Right cardiac atrium (tissue), 5 donors: Measurements from ENCODE around the gene S100A9. TPM values are rescaled to one million over a fixed set of nuclear protein-coding genes. Genes with fewer than 3 reads are reported as not detected.

ENCODE experiments used
- ATAC-seq, 2 donors: fragments of 200-7000 bp; cut with Tn5 transposase; one replicate each; pipeline versions ENCODE4 v1.8.0 to v1.9.1; 2020; ENCODE audit warnings: moderate library complexity in 2 of 2, mild to moderate bottlenecking in 1 of 2
- DNase-seq, 3 donors: peaks; one replicate each; pipeline ENCODE4 v3.0.0-alpha.2; 2020
- H3K27ac ChIP-seq: one replicate; pipeline ENCODE4 v1.5.1; 2013; ENCODE audit warnings: mild to moderate bottlenecking, low read length, control low read depth, moderate library complexity
- H3K27me3 ChIP-seq: one replicate; pipeline ENCODE4 v1.6.1; 2013; ENCODE audit not compliant: control insufficient read depth, insufficient read depth
- H3K4me1 ChIP-seq: one replicate; pipeline ENCODE4 v1.6.1; 2013; ENCODE audit warnings: low read length; ENCODE audit not compliant: control insufficient read depth, insufficient read depth
- H3K4me3 ChIP-seq: one replicate; pipeline ENCODE4 v1.5.1; 2013; ENCODE audit warnings: low read length, control low read depth
- H3K9me3 ChIP-seq: one replicate; pipeline ENCODE4 v1.6.1; 2013; ENCODE audit warnings: low read length; ENCODE audit not compliant: control insufficient read depth
- WGBS: extraction: QIAGEN DNeasy Blood & Tissue Kit; methylation state at CpG from one replicate; pipeline ENCODE4 v1.1.7; 2013; 5-methylcytosine and 5-hydroxymethylcytosine counted together
- intact Hi-C, 4 donors: fragments of 100-400 bp; cut with DNase I; formaldehyde crosslinking; loops; one replicate each; pipeline versions ENCODE4 v1.11.0 to v1.14.0; 2022 to 2023
- polyA plus RNA-seq: library from polyadenylated mRNA; stranded (reverse); fragments of 200-250 nt; gene quantifications from one replicate; pipeline ENCODE4 v1.2.3, GENCODE V29; 2013
- total RNA-seq, 4 donors: library from RNA; stranded (reverse); fragmentation: NEBNext Ultra II Directional; extraction: Animal tissue kit (Norgen Biotek cat#: 25700); gene quantifications; one replicate each; pipeline ENCODE4 v1.2.1, GENCODE V29; 2021
- donor health status: healthy with polysubstance abuse.
- donor health status: DM: no; HTN: yes; CAD: no.
- donor health status: DM: no; HTN: no; CAD: no.
- donor health status: DM: no; HTN: yes; CAD: no; lungs with severe emphysema.
- donor health status: DM: yes; HTN: yes; CAD: no.

S100A9 gene
- total and polyA plus RNA-seq, 5 donors: 48.6 to 167 (median 131) TPM

GRCh38 chr1:153333902-153334301, 23.8 kb upstream of the S100A9 start:
- no peaks in the 10 kb centered on the region for H3K9me3 ChIP-seq
- no peak overlapping the region for H3K4me3 ChIP-seq
- no peaks in the 10 kb centered on the region for H3K27me3 ChIP-seq
- no peak for ATAC-seq
- 87% methylated on average over 1 of the region's 1 CpG for WGBS
- H3K4me1 ChIP-seq: no peaks in the 10 kb centered on the region
- intact Hi-C loops: no loop called here
- no peak overlapping the region for H3K27ac ChIP-seq
- DNase-seq: no peak

GRCh38 chr1:153336650-153337049, 21.0 kb upstream of the S100A9 start:
- ATAC-seq (no peak), DNase-seq (no peak)
- no peaks in the 10 kb centered on the region for H3K27me3 ChIP-seq
- no peak overlapping the region for H3K27ac ChIP-seq
- no peak overlapping the region for H3K4me3 ChIP-seq
- H3K4me1 ChIP-seq: no peaks in the 10 kb centered on the region
- intact Hi-C loops: no loop called here
- H3K9me3 ChIP-seq: no peaks in the 10 kb centered on the region

GRCh38 chr1:153337980-153338853, 19.4 kb upstream of the S100A9 start:
- H3K27me3 ChIP-seq: no peaks in the 10 kb centered on the region

GRCh38 chr1:153339802-153340201, 17.9 kb upstream of the S100A9 start:
- Histone ChIP-seq H3K4me3 (no peak overlapping the region), H3K4me1 (peaks cover 2% of the 10 kb centered on the region), H3K9me3 (no peaks in the 10 kb centered on the region), H3K27me3 (no peaks in the 10 kb centered on the region), H3K27ac (no peak overlapping the region)
- ATAC-seq: no peak
- intact Hi-C loops: no loop called here
- 62% methylated on average over 6 of the region's 6 CpGs for WGBS
- DNase-seq: no peak

More at GRCh38 chr1:153337980-153338853, 19.4 kb upstream of the S100A9 start:
- H3K27ac ChIP-seq: no peak overlapping the region
- intact Hi-C loops: no loop called here
- no peak for DNase-seq
- no peak overlapping the region for H3K4me3 ChIP-seq
- no peaks in the 10 kb centered on the region for H3K9me3 ChIP-seq
- no peaks in the 10 kb centered on the region for H3K4me1 ChIP-seq
- WGBS: 49% methylated on average over 8 of the region's 8 CpGs
- ATAC-seq: no peak

GRCh38 chr1:153340356-153340755, 17.3 kb upstream of the S100A9 start:
- no peaks in the 10 kb centered on the region for H3K9me3 ChIP-seq
- intact Hi-C loops: no loop called here
- ATAC-seq: no peak
- 92% methylated on average over 10 of the region's 10 CpGs for WGBS
- no peak overlapping the region for H3K27ac ChIP-seq
- H3K4me3 ChIP-seq: no peak overlapping the region
- DNase-seq: no peak
- H3K27me3 ChIP-seq: no peaks in the 10 kb centered on the region
- peaks cover 2% of the 10 kb centered on the region for H3K4me1 ChIP-seq

- DNase-seq: no peak
- WGBS: 92% methylated on average over 4 of the region's 4 CpGs
Observed at GRCh38 chr1:153341431-153341934, 16.2 kb upstream of the S100A9 start.

GRCh38 chr1:153342178-153342577, 15.5 kb upstream of the S100A9 start:
- intact Hi-C loops: no loop called here
- H3K27me3 ChIP-seq: no peaks in the 10 kb centered on the region
- peaks cover 2% of the 10 kb centered on the region for H3K4me1 ChIP-seq
- WGBS: 69% methylated on average over 3 of the region's 3 CpGs
- ATAC-seq: no peak
- no peak overlapping the region for H3K4me3 ChIP-seq
- no peaks in the 10 kb centered on the region for H3K9me3 ChIP-seq
- H3K27ac ChIP-seq: no peak overlapping the region
- DNase-seq: no peak

More at GRCh38 chr1:153341431-153341934, 16.2 kb upstream of the S100A9 start:
- Histone ChIP-seq H3K9me3 (no peaks in the 10 kb centered on the region), H3K27ac (no peak overlapping the region), H3K4me3 (no peak overlapping the region), H3K27me3 (no peaks in the 10 kb centered on the region), H3K4me1 (peaks cover 2% of the 10 kb centered on the region)
- intact Hi-C loops: no loop called here
- ATAC-seq: no peak

- Histone ChIP-seq H3K27ac (no peak overlapping the region), H3K4me1 (peaks cover 2% of the 10 kb centered on the region), H3K4me3 (no peak overlapping the region), H3K27me3 (no peaks in the 10 kb centered on the region), H3K9me3 (no peaks in the 10 kb centered on the region)
- no peak for ATAC-seq
- 18% methylated on average over 5 of the region's 5 CpGs for WGBS
- intact Hi-C loops: no loop called here
- no peak for DNase-seq
Observed at GRCh38 chr1:153343040-153343681, 14.5 kb upstream of the S100A9 start.

GRCh38 chr1:153343811-153344717, 13.6 kb upstream of the S100A9 start:
- no peak overlapping the region for H3K4me3 ChIP-seq
- H3K27me3 ChIP-seq: no peaks in the 10 kb centered on the region
- ATAC-seq (no peak), DNase-seq (no peak)
- WGBS: 37% methylated on average over 9 of the region's 9 CpGs
- H3K27ac ChIP-seq: no peak overlapping the region
- peaks cover 2% of the 10 kb centered on the region for H3K4me1 ChIP-seq
- no peaks in the 10 kb centered on the region for H3K9me3 ChIP-seq
- intact Hi-C loops: no loop called here

- 55% methylated on average over 3 of the region's 3 CpGs for WGBS
- ATAC-seq (peak in 1 of 2 donors; percentile 35), DNase-seq (no peak)
- Histone ChIP-seq H3K27me3 (no peaks in the 10 kb centered on the region), H3K27ac (no peak overlapping the region), H3K4me1 (peaks cover 2% of the 10 kb centered on the region), H3K9me3 (no peaks in the 10 kb centered on the region), H3K4me3 (no peak overlapping the region)
- intact Hi-C loops: no loop called here
Observed at GRCh38 chr1:153344718-153345025, 13.0 kb upstream of the S100A9 start.
